GM12874 (cell line): ENCODE data around the gene L1TD1.

Experiments
- CTCF ChIP-seq: IDR thresholded peaks from 2 replicates; pipeline ENCODE4 v1.5.1; 2011; ENCODE audit warnings: low read depth, mild to moderate bottlenecking, control low read depth, low read length, moderate library complexity; ENCODE audit not compliant: insufficient read depth

The L1TD1 gene

GRCh38 chr1:62194651-62195544 lies at the start of gene L1TD1:
Gene L1TD1, plus strand, starts transcription at chr1:62194849. Its CDS starts 11,780 bp downstream, at chr1:62206629.
- no peak for TF ChIP-seq CTCF

DNA sequence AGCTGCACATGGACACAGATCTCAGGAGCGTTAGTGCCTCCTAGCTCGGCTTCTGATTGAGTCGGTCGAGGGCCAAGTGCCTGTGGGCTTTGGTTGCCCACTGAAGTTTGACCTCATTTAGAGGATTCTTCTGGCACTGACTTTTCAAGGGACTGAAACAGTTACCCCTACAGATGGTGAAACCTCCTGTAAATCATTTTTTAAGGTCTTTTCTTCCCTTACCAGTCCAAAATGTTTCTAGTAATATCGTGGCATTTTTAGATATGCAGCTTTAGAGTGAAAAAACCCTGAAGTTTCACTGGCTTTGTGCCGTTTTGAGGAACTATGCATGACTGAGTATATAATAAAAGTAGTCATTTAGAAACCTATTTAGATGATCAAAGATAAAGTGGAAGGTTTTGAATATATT lies 34.7 kb upstream of the L1TD1 start:
- no peak for TF ChIP-seq CTCF

- TF ChIP-seq CTCF, result no peak
Measured at GRCh38 chr1:62161711-62162110, 32.9 kb upstream of the L1TD1 start.

DNA sequence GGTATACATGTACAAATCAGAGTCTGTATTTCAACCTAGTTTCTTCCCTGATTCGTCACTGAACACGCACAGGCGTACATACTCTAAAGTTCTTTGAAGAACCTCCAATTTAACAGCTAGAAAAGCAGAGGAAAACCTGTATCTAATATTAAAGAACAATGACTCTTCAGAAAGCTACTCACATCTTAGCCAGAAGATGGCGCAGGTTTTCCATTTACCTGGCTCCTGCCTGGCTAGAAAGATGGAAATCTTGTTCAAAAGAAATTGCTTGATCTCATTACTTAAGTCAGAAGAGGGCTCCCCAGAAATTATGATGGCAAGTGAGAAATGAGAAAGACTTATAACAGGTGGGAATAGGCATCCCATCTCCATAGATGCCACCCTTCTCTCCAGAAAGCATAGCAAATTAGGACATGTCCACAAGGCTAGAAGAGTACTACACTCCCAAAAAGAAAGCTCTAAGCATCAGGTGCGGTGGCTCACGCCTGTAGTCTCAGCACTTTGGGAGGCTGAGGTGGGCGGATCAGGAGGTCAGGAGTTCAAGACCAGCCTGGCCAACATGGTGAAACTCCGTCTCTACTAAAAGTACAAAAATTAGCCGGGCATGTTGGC lies 19.0 kb upstream of the L1TD1 start:
- TF ChIP-seq CTCF, result peak; percentile 65

DNA sequence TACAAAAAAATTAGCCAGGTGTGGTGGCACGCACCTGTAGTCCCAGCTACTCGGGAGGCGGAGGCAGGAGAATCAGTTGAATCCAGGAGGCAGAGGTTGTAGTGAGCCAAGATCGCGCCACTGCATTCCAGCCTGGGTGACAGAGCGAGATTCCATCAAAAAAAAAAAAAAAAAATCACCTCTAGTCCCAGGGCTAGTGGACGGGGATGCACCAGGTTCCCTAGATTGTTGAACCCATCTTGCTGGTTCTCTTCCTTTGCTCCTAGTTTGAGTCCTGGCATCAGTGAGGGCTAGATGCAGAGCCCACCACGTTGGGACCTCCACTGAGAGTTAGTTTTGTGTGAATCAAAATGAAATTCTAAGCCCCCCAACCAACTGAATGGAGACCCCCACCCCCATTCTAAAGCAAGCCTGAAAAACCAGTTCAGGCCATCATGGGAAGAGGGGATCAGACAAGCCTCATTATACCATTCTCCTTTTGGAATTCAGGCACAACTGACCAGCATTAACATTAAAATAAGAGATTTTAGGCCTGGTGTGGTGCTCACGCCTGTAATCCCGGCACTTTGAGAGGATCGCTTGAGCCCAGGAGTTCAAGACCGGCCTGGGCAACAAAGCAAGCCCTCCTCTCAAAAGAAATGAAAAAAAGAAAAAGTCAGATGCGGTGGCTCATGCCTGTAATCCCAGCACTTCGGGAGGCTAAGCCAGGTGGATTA lies 17.9 kb upstream of the L1TD1 start:
- no peak for TF ChIP-seq CTCF

DNA sequence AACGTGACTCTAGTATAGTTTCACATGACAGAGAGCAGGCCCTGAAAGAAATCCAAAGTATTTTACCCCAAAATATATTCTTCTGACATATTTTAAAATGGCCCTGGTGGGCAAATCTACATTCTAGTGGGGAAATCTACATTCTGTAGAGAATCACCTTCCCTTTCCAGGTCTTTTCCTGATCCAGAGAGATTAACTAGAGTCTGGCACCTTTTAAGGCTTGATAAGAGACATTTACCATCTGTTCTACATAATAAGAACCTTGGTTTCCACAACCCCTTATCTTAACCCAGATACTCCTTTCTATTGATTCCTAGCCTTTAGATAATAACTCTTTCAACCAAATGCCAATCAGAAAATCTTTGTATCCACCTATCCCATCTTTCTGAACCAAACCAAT lies 17.0 kb upstream of the L1TD1 start:
- TF ChIP-seq CTCF, result no peak

GRCh38 chr1:62178372-62178771 lies 16.3 kb upstream of the L1TD1 start:
- TF ChIP-seq CTCF, result no peak
